Mammary epithelial cell (primary cell): ENCODE measurements around the gene MVP.

Experiments
- CTCF ChIP-seq, 2 donors: IDR thresholded peaks in 1 of 2; conservative IDR thresholded peaks in 1 of 2; 2 replicates each; pipeline ENCODE4 v1.5.1; 2011 to 2012; ENCODE audit warnings: inconsistent platforms in 2 of 2, low read length in 2 of 2, mild to moderate bottlenecking in 2 of 2, control low read depth in 1 of 2, low read depth in 1 of 2; ENCODE audit not compliant: insufficient read depth in 1 of 2; ENCODE audit errors: extremely low read depth in 1 of 2
- EZH2 ChIP-seq: IDR thresholded peaks from 2 replicates; pipeline ENCODE4 v1.6.1; 2012; ENCODE audit warnings: low read length, inconsistent platforms, borderline replicate concordance

- TF ChIP-seq CTCF (conservative IDR thresholded peaks at IDR 0.05 in 1 of 2, IDR thresholded peaks at IDR 0.05 in 1 of 2; ENCODE audit: extremely low read depth in 1 of 2, insufficient read depth in 1 of 2, low read depth in 1 of 2, low read length in 2 of 2) (no peak), EZH2 (no peak)
Observed at GRCh38 chr16:29836623-29837022, 16.4 kb downstream of the MVP start.
